Caco-2 (cell line): ENCODE data around the gene ETV6. TPM values are rescaled to one million over a fixed set of nuclear protein-coding genes. Genes with fewer than 3 reads are reported as not detected.

Source experiments
- BruUV-seq: library from RNA; stranded (reverse); fragments of 400-500 nt; replicated peaks from 2 replicates; lab custom pipeline; 2021; lab: Mats Ljungman, UMichigan
- CTCF ChIA-PET: fragments of 300-600 bp; sonication (Branson Sonifier 250); formaldehyde crosslinking; loops from one replicate; lab custom pipeline; 2022; ENCODE audit warnings: antibody characterized with exemption; lab: Charles Lee
- POLR2A ChIA-PET: fragments of 300-600 bp; sonication (Branson Sonifier 250); formaldehyde crosslinking; loops from one replicate; lab custom pipeline; 2022; ENCODE audit warnings: antibody characterized with exemption; lab: Charles Lee
- DNase-seq, 2 experiments: peaks; one replicate each; pipeline versions ENCODE4 v3.0.0 to v3.0.0-alpha.2; 2020 to 2022
- H3K27me3 ChIP-seq: replicated peaks from 2 replicates; pipeline ENCODE4 v1.6.0; 2011; ENCODE audit warnings: low read length; ENCODE audit not compliant: control insufficient read depth, insufficient read depth
- H3K36me3 ChIP-seq: 2 replicates; pipeline ENCODE4 v1.5.1; 2011; ENCODE audit warnings: low read length; ENCODE audit not compliant: control insufficient read depth, insufficient read depth
- H3K4me1 ChIP-seq: fragments of 250-450 bp; sonication (Bioruptor Pico); 2 replicates; pipeline ENCODE4 v1.5.1; 2020; ENCODE audit warnings: mild to moderate bottlenecking
- H3K4me3 ChIP-seq: 2 replicates; pipeline ENCODE4 v1.5.1; 2011; ENCODE audit warnings: low read depth, mild to moderate bottlenecking, control low read depth, low read length
- H3K9me3 ChIP-seq: fragments of 250-450 bp; sonication (Bioruptor Pico); 2 replicates; pipeline ENCODE4 v1.5.1; 2020; ENCODE audit warnings: mild to moderate bottlenecking, moderate library complexity
- H3K27ac Mint-ChIP-seq: one replicate; pipeline ENCODE4 v1.8.0; 2022; ENCODE audit warnings: mixed read lengths; ENCODE audit not compliant: unreplicated experiment
- H3K27me3 Mint-ChIP-seq: one replicate; pipeline ENCODE4 v1.8.0; 2022; ENCODE audit warnings: mixed read lengths; ENCODE audit not compliant: insufficient read depth, unreplicated experiment
- H3K36me3 Mint-ChIP-seq: one replicate; pipeline ENCODE4 v1.8.0; 2022; ENCODE audit warnings: mild to moderate bottlenecking, mixed read lengths; ENCODE audit not compliant: insufficient read depth, unreplicated experiment
- H3K4me1 Mint-ChIP-seq: one replicate; pipeline ENCODE4 v1.8.0; 2022; ENCODE audit warnings: low read depth, mixed read lengths; ENCODE audit not compliant: unreplicated experiment
- H3K4me3 Mint-ChIP-seq: one replicate; pipeline ENCODE4 v1.8.0; 2022; ENCODE audit warnings: mild to moderate bottlenecking, moderate library complexity, mixed read lengths; ENCODE audit not compliant: unreplicated experiment
- H3K9me3 Mint-ChIP-seq: one replicate; pipeline ENCODE4 v1.8.0; 2022; ENCODE audit warnings: mixed read lengths; ENCODE audit not compliant: unreplicated experiment
- intact Hi-C: fragments of 100-400 bp; cut with micrococcal nuclease; formaldehyde crosslinking; loops from one replicate; pipeline ENCODE4 v1.10.0; 2022; ENCODE audit not compliant: unreplicated experiment
- total RNA-seq: library from RNA; stranded (reverse); gene quantifications from 2 replicates; pipeline ENCODE4 v1.2.3, GENCODE V29; 2022
- TF ChIP-seq, protein P1 (sequence below), 2 experiments: fragments of 200-600 bp in 1 of 2; IDR thresholded peaks; 1 replicate in 1 of 2; 2 replicates in 1 of 2; pipeline versions ENCODE4 v1.5.1 to v1.8.0; 2011 to 2022; ENCODE audit warnings: antibody characterized with exemption in 1 of 2, control low read depth in 1 of 2, inconsistent platforms in 1 of 2, low read depth in 1 of 2, low read length in 1 of 2, mild to moderate bottlenecking in 1 of 2, moderate library complexity in 1 of 2; ENCODE audit not compliant: insufficient read depth in 1 of 2, severe bottlenecking in 1 of 2, unreplicated experiment in 1 of 2

ETV6 gene
- total RNA-seq, 1 experiment from 2014 or later: 15.6 TPM

GRCh38 chr12:11877102-11877826, 227.8 kb downstream of the ETV6 start:
- BruUV-seq: no TSS peak

GRCh38 chr12:11877869-11878780, 228.7 kb downstream of the ETV6 start:
- Mint-ChIP-seq H3K4me1 (peaks cover 34% of the 10 kb centered on the region), H3K4me3 (no peak overlapping the region), H3K36me3 (no peaks in the 10 kb centered on the region), H3K27me3 (no peaks in the 10 kb centered on the region), H3K9me3 (no peaks in the 10 kb centered on the region), H3K27ac (peak overlapping the region; percentile 77)
- peak in 1 of 2 experiments; percentile 31 for DNase-seq
- Histone ChIP-seq H3K36me3 (no peaks in the 10 kb centered on the region), H3K4me3 (no peak overlapping the region), H3K4me1 (peaks cover 37% of the 10 kb centered on the region), H3K27me3 (no peaks in the 10 kb centered on the region), H3K9me3 (no peaks in the 10 kb centered on the region)
- intact Hi-C loops: no loop called here
- no TSS peak for BruUV-seq
- TF ChIP-seq, protein P1, sequence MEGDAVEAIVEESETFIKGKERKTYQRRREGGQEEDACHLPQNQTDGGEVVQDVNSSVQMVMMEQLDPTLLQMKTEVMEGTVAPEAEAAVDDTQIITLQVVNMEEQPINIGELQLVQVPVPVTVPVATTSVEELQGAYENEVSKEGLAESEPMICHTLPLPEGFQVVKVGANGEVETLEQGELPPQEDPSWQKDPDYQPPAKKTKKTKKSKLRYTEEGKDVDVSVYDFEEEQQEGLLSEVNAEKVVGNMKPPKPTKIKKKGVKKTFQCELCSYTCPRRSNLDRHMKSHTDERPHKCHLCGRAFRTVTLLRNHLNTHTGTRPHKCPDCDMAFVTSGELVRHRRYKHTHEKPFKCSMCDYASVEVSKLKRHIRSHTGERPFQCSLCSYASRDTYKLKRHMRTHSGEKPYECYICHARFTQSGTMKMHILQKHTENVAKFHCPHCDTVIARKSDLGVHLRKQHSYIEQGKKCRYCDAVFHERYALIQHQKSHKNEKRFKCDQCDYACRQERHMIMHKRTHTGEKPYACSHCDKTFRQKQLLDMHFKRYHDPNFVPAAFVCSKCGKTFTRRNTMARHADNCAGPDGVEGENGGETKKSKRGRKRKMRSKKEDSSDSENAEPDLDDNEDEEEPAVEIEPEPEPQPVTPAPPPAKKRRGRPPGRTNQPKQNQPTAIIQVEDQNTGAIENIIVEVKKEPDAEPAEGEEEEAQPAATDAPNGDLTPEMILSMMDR (IDR thresholded peaks at IDR 0.05; ENCODE audit: insufficient read depth in 1 of 2, low read depth in 1 of 2, low read length in 1 of 2, severe bottlenecking in 1 of 2, unreplicated experiment in 1 of 2): no peak
- ChIA-PET CTCF (interaction anchor here (0.6 to 1.5 kb wide), 2 partner anchors 155 to 217 kb away, joined by 3 to 4 read pairs; no protein-coding TSS in a partner anchor), POLR2A (no interaction called here)

More at GRCh38 chr12:11877102-11877826, 227.8 kb downstream of the ETV6 start:
- Histone ChIP-seq H3K4me1 (peaks cover 31% of the 10 kb centered on the region), H3K27me3 (no peaks in the 10 kb centered on the region), H3K9me3 (no peaks in the 10 kb centered on the region), H3K4me3 (no peak overlapping the region), H3K36me3 (no peaks in the 10 kb centered on the region)
- TF ChIP-seq, protein P1 (IDR thresholded peaks at IDR 0.05; ENCODE audit: insufficient read depth in 1 of 2, low read depth in 1 of 2, low read length in 1 of 2, severe bottlenecking in 1 of 2, unreplicated experiment in 1 of 2): no peak
- no peak for DNase-seq
- intact Hi-C loops: no loop called here
- H3K27ac Mint-ChIP-seq: no peak overlapping the region
- no peak overlapping the region for H3K4me3 Mint-ChIP-seq
- no peaks in the 10 kb centered on the region for H3K36me3 Mint-ChIP-seq
- no peaks in the 10 kb centered on the region for H3K27me3 Mint-ChIP-seq
- ChIA-PET POLR2A (no interaction called here), CTCF (interaction anchor here (1.5 kb wide), 1 partner anchor 156 kb away, joined by 4 read pairs; no protein-coding TSS in a partner anchor)
- peaks cover 26% of the 10 kb centered on the region for H3K4me1 Mint-ChIP-seq
- H3K9me3 Mint-ChIP-seq: no peaks in the 10 kb centered on the region

DNA sequence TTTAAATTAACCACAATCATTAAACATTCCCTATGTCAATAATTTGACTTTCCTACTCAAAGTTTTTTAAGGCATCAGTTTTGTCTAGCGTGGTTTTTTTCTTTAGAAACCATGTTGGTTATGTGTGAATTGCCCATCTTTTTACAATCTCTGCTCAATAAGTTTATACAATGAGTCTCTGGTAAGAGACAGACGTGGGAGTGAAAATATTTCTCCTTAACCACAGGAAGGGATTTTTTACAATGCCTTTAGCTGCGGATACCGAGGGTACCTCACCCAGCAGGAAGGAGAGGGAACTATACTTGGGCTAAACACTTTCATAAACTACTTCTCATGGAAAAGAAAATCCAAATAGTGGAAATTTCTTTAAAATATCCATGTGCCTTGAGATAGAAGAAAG, 229.8 kb downstream of the ETV6 start:
- Histone ChIP-seq H3K4me3 (no peak overlapping the region), H3K27me3 (no peaks in the 10 kb centered on the region), H3K9me3 (no peaks in the 10 kb centered on the region), H3K4me1 (peaks cover 44% of the 10 kb centered on the region), H3K36me3 (no peaks in the 10 kb centered on the region)
- TF ChIP-seq, protein P1 (IDR thresholded peaks at IDR 0.05; ENCODE audit: insufficient read depth in 1 of 2, low read depth in 1 of 2, low read length in 1 of 2, severe bottlenecking in 1 of 2, unreplicated experiment in 1 of 2): no peak
- Mint-ChIP-seq H3K27ac (no peak overlapping the region), H3K9me3 (no peaks in the 10 kb centered on the region), H3K4me1 (peaks cover 42% of the 10 kb centered on the region), H3K4me3 (no peak overlapping the region), H3K36me3 (no peaks in the 10 kb centered on the region), H3K27me3 (no peaks in the 10 kb centered on the region)
- BruUV-seq: no TSS peak
- CTCF ChIA-PET: no interaction called here
- POLR2A ChIA-PET: no interaction called here
- intact Hi-C loops: no loop called here
- DNase-seq: no peak
